ENCODE results near the gene AMN.
"Not testable (repeated sequence)": the region's sequence is repeated elsewhere in the genome, so short reads cannot be mapped to it uniquely, and the experiment has no call there.

AMN gene

DNA sequence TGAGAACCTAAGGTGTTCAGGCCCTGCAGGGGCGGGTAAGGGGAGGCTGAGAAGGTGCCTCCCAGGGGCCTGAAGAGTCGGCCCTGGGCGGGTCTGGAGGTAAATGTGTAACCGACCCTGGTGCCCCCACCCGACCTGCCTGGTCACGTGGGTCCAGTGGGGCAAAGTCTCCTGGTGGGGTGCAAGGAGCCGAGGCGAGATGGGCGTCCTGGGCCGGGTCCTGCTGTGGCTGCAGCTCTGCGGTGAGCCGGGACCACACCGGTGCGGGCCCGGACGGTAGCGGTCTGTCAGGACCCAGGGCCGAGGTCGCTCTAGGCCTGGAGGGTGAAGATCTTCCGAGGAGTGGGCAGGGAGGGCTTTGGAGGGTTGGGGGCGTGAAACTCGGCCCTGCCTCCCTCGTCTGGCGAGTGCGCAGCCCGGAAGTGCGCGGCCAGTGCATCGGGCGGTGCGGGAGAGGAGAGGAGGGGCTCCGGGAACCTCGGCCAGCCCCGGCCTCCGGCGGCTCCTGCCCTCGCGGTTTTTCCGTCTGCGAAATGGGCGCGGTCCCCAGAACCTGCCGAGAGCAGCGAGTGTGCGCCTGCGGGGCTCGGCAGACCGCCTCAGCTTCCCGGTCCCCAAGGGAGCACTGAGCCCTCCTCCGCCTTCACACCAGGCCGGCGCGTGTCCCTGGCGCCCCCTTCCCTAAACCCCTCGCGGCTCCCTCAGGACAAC, at the start of gene AMN:
Gene AMN (plus strand): TSS at position 174 of the 711 bp plus-strand sequence. CDS start 26 bp downstream, at position 200.
- no peak for DNase-seq (ENCODE audit: low read depth)

GRCh38 chr14:102873131-102873530, 49.3 kb upstream of the AMN start:
- no peak for DNase-seq (ENCODE audit: low read depth)

GRCh38 chr14:102873546-102874061, 48.9 kb upstream of the AMN start:
- no peak for DNase-seq (ENCODE audit: low read depth)

- no peak for DNase-seq (ENCODE audit: low read depth)
Observed at GRCh38 chr14:102875652-102876051, 46.8 kb upstream of the AMN start.

GRCh38 chr14:102877511-102877910, 45.0 kb upstream of the AMN start:
- DNase-seq (ENCODE audit: low read depth) = not testable (repeated sequence)

DNA sequence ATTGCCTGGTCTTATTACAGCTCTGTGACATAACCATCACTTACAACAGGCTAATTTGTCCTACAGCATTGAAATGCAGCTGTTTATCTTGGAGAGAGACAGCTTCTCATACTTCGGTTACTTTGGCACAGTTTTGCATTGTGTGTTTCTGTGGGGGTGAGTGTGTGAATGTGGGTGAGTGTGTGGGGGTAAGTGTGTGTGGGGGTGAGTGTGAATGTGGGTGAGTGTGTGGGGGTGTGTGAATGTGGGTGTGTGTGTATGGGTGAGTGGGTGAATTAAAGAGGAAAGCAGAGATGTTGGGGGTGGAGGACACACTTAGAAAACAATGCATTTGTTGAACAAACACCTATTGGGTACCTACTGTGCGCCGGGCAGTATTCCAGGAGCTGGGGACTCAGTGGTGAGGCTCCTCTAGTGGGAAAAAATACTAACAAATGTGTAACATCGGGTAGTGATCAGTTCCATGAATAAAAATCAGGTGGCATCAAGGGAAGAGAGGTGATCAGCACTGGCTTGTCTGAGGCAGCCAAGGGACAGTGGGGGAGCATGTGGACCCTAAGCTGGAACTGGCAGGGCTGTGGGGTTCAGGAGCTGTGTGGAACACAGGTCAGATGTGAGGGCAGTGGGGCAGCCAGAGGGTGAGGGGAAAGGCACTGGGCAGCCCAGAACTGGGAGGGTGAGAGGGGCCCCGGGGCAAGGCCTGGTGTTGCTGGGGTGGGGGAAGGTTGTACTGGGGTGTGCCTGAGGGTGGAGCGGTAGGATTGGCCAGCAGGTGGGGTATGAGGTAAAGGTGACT, 44.1 kb upstream of the AMN start:
- no peak for DNase-seq (ENCODE audit: low read depth)

DNA sequence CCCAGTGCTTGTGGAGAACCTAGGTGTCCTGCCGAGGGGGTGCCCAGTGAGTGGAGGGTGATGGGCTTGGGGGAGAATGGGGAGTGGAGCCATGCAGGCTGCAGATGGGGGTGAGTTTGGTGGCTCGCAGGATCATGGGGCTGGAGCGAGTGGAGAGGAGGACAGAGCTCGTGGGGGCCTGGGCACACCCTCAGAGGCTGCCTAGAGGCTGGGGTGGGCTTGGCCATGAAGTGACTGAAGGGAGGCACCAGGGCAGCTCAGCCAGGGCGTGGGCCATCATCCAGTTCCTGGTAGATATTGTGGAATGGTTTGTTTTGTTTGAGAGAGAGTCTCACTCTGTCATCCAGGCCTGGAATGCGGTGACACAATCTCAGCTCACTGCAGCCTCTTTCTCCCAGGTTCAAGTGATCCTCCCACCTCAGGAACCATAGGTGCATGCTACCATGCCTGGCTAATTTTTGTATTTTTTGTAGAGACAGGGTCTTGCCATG, 43.4 kb upstream of the AMN start:
- no peak for DNase-seq (ENCODE audit: low read depth)

DNA sequence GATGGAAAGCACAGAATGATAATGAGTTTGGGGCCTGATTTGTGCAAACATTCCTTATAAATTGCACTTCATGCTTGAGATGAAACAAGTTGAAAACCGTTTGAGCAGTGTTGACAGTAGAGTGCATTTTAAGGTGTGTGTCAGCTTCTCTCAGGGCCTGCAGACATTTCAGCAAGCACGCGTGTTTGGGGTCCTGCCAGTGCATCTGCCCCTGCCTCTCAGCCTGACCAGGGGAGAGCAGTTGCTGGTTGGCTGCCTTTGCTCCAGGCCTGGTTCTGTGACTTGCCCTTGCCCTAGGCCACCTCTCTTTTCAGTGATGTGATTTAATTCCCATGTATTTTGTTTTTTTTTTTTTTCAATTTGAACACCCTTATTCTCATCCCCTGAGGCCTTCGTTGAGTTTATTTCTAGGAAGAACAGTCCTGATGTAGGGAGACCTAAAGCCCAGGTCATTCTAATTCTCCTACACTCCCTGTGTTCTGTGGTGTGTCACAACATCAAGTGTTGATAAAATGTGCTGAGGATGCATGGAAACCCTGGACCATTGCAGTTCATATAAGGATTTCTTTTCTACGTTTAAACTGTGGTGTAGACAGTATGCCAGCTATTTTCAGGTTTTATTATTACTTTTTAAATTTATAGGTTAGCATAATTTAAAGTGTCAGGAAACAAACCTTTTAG, 40.1 kb upstream of the AMN start:
- no peak for DNase-seq (ENCODE audit: low read depth)

DNA sequence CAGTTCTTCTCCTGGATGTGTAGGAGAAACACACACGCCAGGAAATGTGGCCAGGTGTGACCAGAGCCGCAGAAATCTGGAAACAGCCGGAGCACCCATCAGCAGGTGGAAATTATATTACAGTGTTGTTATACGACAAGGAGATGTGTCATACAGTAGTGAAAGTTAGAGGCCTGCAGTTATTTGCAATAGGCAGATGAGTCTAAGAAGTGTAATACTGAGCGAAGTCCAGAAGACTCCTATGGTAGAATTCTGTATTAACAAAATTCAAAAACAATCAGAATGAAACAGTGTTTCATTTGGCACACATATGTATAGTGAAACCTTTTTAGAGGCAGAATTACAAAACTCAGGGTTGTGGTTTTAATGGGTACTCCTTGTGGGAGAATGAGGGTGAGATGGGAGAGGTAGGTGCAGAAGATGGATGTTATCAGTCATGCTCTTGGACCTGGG, 39.3 kb upstream of the AMN start:
- DNase-seq (ENCODE audit: low read depth) = no peak

GRCh38 chr14:102883554-102883953, 38.9 kb upstream of the AMN start:
- no peak for DNase-seq (ENCODE audit: low read depth)

DNA sequence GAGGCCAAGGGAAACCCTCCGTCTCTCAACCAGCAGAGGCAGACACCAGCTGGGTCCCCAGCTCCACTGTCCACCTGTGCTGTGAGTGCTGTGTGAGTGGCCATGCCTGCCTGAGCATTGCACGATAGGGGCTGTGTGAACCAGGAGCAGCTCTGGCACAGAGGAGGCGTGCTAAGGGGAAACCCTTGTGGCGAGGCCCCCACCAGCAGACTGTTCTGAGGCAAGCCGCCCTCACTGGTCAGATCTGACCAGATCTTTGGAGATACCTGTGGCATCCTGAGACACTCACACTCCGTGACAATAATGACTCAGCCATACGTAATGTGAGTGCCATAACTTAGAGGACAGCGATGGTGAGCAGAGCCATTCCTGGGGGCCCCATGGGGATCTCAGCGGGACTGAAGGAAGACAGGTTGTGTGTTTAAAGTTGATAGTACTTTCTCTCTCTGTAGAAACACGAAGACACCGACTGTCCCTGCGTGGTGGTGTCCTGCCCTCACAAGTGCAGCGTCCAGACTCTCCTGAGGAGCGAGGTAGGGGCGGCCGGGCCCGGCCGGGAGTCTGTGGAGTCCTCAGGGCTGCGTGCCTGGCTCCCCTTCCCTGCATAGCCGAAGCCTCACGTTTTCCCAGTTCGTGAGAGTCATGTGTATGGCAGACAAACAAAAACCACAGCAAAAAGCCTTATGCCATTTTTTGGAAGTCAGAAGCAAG, 36.6 kb upstream of the AMN start:
- no peak for DNase-seq (ENCODE audit: low read depth)

- no peak for DNase-seq (ENCODE audit: low read depth)
Observed at GRCh38 chr14:102888748-102889147, 33.7 kb upstream of the AMN start.

- no peak for DNase-seq (ENCODE audit: low read depth)
Observed at GRCh38 chr14:102889615-102890014, 32.8 kb upstream of the AMN start.

GRCh38 chr14:102891111-102891510, 31.4 kb upstream of the AMN start:
- no peak for DNase-seq (ENCODE audit: low read depth)

- peak; percentile 13 for DNase-seq (ENCODE audit: low read depth)
Observed at GRCh38 chr14:102891556-102891955, 30.9 kb upstream of the AMN start.

GRCh38 chr14:102892651-102893050, 29.8 kb upstream of the AMN start:
- no peak for DNase-seq (ENCODE audit: low read depth)

DNA sequence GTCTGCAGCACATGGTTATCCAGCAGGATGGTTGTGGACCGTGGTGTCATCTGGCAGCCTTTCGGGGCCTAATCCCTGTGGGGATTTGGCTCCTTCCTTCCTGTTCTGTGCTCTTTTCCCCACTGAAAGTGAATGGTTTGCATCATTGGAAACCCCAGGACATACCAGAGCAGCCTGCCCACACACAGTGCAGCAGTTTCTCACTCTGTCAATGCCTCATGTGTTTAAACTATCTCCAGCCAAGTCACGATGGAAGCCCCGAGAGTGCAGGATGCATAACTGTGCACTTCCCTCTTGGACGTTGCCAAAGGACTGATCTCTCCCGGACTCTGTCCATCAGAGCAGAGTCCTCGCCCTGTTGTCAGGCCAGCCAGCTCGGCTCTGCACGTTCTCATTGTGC, 29.0 kb upstream of the AMN start:
- peak; percentile 77 for DNase-seq (ENCODE audit: low read depth)

- not testable (repeated sequence) for DNase-seq (ENCODE audit: low read depth)
Observed at GRCh38 chr14:102896735-102897134, 25.7 kb upstream of the AMN start.

DNA sequence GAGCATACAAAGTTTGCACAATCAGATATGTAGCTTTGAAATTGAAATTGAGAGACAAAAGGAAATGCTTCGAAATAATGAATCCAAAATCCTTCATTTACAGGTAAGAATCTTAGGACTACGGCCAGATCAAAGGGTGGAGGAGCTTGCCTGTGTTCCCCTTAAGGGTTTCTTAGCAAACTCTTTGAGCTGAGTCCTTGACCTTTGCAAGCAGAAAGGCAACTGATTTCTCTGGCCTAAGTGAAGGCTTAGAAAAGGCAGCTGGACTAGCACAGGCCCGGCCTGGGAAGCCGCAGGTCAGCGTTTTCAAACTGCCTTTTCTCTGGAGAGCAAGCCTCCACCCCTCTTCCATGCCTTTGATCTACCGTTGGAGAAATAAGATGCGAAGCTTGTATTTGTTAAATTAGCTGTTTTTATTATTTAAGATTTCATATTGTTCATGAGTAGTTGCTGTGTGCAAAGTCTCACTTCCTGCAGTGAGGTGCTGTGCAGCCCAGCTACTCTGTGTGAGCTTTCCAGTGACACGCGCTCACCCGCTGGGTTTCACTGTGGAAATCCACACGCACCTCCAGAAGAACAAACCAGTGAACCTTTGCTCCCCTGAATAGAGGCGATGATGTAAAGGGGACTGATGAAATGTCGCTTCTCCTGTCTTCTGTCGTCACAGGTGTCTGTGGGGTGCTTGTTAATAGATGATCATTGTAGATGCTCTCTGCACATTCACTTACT, 25.0 kb upstream of the AMN start:
- no peak for DNase-seq (ENCODE audit: low read depth)

- DNase-seq (ENCODE audit: low read depth) = no peak
Observed at GRCh38 chr14:102898298-102898697, 24.2 kb upstream of the AMN start.
